Measurements from ENCODE around the gene KLHL2.
A peak's percentile ranks its signal among the peaks of the same experiment; 100 is the strongest.

KLHL2 gene

GRCh38 chr4:165289423-165289785 lies 82.0 kb downstream of the KLHL2 start:
- no peak for DNase-seq (ENCODE audit: low read depth)

DNA sequence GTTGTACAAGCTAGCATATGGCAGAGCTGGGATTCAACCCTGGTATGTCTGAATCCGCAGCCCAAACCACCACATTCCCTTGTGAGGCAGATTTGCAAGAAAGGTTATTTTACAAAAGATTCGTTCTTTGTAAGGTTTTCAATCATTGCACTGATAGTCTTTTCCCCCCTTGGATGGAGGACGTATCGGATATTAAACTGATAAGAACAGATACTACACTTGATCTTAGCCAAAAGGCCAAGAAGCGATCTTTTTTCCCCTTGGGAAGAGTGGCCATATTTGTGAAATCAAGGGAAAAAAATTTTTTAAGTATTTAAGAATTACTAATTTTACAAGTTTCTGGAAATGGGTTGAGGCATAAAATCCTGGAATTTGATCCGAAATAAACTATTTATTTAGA lies 85.7 kb downstream of the KLHL2 start:
- DNase-seq (ENCODE audit: low read depth): no peak

GRCh38 chr4:165293927-165294649 lies 86.7 kb downstream of the KLHL2 start:
- DNase-seq (ENCODE audit: low read depth): no peak

DNA sequence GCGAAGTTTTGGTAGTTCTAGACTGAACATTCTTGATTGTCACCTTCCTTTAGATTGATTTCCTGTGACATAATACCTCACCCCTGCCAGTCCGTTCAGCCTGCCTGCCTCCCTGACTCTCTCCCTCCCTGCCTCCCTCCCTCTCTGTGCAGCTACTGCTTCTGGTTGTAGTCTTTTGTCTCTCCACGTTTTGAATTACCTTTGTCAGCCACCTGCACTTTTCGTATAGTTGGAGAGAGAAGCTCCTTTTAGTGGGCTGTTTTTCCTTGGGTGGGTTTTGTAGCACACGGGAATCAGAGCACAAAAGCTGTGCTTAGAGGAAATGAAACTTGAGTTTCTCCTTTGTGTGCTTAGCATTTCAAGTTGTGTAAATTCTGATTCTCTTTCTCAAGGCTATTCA lies 87.5 kb downstream of the KLHL2 start:
- no peak for DNase-seq (ENCODE audit: low read depth)

DNA sequence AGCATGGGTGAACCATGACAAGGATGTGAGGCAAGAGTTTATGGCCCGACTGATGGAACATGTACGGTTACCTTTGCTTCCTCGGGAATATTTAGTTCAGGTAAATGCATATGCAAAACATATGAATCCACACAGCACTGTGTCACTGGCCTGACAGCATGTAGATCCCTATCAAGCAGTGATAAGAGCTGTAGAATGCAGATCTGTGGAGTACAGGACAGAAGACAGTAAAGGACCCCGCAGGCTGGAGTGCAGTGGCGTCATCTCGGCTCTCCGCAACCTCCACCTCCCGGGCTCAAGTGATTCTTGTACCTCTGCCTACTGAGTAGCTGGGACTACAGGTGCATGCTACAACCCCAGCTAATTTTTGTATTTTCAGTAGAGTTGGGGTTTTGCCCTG lies 90.3 kb downstream of the KLHL2 start:
- no peak for DNase-seq (ENCODE audit: low read depth)

DNA sequence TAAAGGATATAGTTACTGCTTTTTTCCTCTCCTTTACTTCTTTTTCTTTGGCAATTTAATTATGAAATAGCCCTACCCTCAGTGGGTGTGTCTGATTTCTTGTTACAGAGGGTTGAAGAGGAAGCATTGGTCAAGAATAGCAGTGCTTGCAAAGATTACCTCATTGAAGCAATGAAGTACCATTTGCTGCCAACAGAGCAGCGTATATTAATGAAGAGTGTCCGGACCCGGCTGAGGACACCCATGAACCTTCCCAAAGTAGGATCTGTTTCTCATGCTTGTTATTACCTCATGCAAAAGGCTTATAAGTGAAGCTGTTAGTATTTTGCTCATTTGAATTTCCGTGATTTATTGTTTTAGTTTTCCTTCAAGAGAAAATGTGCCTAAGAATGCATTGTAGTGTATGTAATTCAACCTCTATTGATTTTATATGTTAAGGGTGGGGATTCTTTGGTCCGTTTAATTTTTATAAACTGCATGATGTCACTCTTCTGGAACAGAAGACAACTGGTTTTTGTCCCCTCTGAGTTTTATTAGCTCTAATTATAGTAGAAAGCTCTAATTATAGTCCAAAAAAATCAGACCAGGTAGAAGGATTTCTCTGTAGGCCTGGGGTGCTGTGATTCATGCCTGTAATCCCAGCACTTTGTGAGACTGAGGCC lies 92.2 kb downstream of the KLHL2 start:
- DNase-seq (ENCODE audit: low read depth): no peak

- no peak for DNase-seq (ENCODE audit: low read depth)
Measured at GRCh38 chr4:165301833-165302232, 94.5 kb downstream of the KLHL2 start.

GRCh38 chr4:165302658-165303057 lies 95.3 kb downstream of the KLHL2 start:
- no peak for DNase-seq (ENCODE audit: low read depth)

- no peak for DNase-seq (ENCODE audit: low read depth)
Measured at GRCh38 chr4:165308166-165308565, 100.8 kb downstream of the KLHL2 start.

- no peak for DNase-seq (ENCODE audit: low read depth)
Measured at GRCh38 chr4:165308606-165309005, 101.2 kb downstream of the KLHL2 start.

- DNase-seq (ENCODE audit: low read depth): no peak
Measured at GRCh38 chr4:165309456-165309855, 102.1 kb downstream of the KLHL2 start.

GRCh38 chr4:165312506-165312905 lies 105.1 kb downstream of the KLHL2 start:
- DNase-seq (ENCODE audit: low read depth): no peak

GRCh38 chr4:165319030-165319429 lies 111.7 kb downstream of the KLHL2 start:
- no peak for DNase-seq (ENCODE audit: low read depth)

GRCh38 chr4:165319509-165319908 lies 112.1 kb downstream of the KLHL2 start:
- no peak for DNase-seq (ENCODE audit: low read depth)

- no peak for DNase-seq (ENCODE audit: low read depth)
Measured at GRCh38 chr4:165324236-165324917, 117.0 kb downstream of the KLHL2 start.

- DNase-seq (ENCODE audit: low read depth): no peak
Measured at GRCh38 chr4:165324918-165325304, 117.5 kb downstream of the KLHL2 start.

GRCh38 chr4:165325732-165326512 lies 118.6 kb downstream of the KLHL2 start:
- DNase-seq (ENCODE audit: low read depth): no peak

GRCh38 chr4:165326831-165327210 lies 119.5 kb downstream of the KLHL2 start:
- no peak for DNase-seq (ENCODE audit: low read depth)

GRCh38 chr4:165327211-165328100 lies 120.1 kb downstream of the KLHL2 start, which contains the start of gene MSMO1:
Gene MSMO1 (plus strand): TSS chr4:165327669. CDS start chr4:165333371, 5,702 bp downstream.
- peak; percentile 95 for DNase-seq (ENCODE audit: low read depth)

DNA sequence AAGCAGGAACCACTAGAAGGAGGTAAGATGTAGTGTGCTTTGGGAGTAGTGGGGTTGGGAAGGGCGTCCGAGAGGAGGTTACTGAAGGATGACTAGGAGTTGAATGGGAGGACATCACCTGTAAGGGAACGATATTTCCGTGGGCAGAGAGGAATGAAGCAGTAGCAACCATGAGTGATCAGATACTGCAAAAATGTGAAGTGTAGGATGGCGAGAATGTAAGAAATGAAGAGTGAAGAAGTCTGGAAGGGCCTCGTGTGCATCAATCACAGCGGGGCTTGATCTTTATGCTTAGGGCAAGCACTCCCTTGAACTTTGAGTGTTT lies 120.7 kb downstream of the KLHL2 start:
- DNase-seq (ENCODE audit: low read depth): no peak

DNA sequence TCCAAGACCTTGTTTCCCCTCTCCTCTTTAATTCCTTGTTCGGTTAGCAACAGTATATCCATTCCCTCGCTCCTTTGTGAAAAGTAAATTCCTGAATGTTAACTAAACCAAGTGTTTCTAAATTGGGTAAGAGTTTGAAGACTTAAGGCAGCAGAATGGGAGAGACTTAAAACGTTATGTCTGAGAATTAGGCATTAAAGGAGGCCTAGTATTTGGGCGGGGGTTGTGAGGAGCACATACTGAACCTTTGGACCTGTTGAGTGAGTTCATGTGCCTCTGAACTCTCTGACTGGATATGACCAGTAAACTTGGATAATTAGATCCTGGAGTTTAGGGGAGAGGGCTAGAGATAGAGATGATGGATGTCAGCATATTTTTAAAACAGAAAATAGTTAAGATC lies 121.3 kb downstream of the KLHL2 start:
- no peak for DNase-seq (ENCODE audit: low read depth)

DNA sequence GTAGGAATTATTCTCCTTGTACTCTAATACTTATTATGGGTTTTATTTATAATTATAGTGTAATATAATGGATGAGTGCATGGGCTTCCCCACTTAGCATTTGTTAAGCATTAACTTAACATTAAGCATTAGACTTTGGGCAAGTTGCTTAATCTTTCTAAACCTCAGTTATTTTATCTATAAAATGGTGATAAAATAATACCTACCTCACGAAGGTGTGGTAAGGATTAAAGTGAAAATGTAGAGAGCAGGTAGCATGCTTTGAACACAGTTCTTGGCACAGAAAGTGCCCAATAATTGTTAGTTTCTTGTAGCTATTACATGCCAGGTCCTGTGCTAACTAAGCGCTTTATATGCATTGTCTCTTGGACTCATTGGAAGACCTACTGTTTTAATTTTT lies 122.7 kb downstream of the KLHL2 start:
- no peak for DNase-seq (ENCODE audit: low read depth)

Data from stimulated activated CD8-positive, alpha-beta memory T cell treated with anti-CD3 and anti-CD28 coated beads, Interleukin-7, amount 100 ng/mL, for 24 hours (primary cell).